ENCODE results near the gene EXPH5.
"Not testable (repeated sequence)": the region's sequence is repeated elsewhere in the genome, so short reads cannot be mapped to it uniquely, and the experiment has no call there.

EXPH5 gene

DNA sequence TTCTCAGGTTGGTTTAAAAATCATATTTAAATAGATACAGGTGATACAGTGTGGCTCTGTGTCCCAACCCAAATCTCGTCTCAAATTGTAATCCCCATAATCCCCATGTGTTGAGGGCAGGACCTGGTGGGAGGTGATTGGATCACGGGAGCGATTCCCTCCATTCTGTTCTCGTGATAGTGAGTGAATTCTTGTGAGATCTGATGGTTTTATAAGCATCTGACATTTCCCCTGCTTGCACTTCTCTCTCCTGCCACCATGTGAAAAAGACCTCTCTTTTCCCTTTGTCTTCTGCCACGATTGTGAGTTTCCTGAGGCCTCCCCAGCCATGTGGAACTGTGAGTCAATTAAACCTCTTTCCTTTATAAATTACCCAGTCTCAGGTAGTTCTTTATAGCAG lies 9.2 kb upstream of the EXPH5 start:
- peak; percentile 71 to 83 for DNase-seq

DNA sequence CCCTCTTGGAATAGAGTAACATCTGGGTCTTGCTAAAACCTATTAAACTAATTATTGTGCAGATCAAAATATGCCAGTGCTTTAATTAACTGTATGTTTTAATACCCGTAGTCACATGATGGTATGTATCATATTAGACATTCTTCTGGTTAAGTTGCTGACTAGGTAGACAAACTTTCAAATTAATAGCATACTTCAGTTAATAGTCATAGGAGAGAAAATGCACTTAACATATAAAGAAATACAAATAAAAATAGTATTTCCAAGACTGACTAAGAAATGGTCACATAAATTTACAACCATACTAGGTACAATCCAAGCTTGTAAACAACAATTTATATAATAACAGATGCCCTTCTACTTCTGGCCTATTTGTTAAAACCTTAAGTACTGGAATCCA lies 7.6 kb upstream of the EXPH5 start:
- no peak for DNase-seq

- DNase-seq, result no peak
Measured at GRCh38 chr11:108599978-108600377, 6.4 kb upstream of the EXPH5 start.

DNA sequence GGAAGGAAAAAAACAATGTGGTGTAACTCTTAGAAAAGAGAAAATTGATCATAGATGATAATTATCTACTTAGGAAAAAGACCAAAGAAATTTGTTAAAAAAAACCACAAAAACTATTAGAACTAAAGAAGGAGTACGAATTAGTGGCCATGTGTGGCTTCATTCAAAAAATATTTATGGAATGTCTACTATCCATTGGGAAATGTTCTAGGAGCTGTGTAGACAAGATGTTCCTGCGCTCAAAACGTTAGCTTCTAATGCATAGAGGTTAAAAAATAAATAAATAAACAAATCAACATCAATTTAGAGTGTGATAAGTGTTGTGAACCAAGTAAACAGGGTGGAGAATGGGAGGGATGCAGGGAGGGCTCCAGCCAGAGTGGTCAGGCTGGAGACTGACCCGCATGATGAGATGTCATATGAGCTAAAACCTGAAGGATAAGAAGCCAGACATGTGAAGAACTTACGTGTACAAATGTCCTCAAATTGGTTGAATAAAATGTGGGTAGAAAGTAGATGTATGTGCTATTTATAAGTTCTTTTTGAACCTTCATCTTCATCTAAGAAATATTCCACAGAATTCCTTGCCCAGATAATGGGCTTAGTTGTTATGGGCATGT lies 4.3 kb upstream of the EXPH5 start:
- DNase-seq, result no peak

GRCh38 chr11:108596701-108597100 lies 3.1 kb upstream of the EXPH5 start:
- DNase-seq, result no peak

DNA sequence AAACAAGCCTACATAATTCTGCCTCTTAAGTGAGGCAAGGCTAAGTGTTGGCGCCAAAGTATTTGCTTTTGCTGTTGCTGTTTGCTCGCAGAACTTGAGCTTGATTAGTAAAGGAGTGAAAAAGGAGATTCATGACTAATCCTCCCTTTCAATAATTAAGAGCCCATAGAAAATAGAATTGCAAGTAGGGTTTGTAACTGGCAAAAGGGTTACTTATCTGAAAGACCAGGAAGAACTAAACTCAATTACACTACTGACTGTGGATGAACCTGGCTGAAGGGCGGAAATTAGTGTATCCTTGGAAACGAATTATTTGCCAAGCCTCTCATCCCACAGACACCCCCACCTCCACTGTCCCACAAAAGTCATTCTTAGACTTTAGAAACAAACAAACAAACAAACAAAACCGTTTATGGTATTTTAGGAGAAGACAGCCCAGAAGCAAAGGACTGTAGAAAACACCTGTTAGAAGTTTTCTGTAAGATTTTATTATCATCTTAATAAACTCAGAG lies 411 bp upstream of the EXPH5 start:
- no peak for DNase-seq

DNA sequence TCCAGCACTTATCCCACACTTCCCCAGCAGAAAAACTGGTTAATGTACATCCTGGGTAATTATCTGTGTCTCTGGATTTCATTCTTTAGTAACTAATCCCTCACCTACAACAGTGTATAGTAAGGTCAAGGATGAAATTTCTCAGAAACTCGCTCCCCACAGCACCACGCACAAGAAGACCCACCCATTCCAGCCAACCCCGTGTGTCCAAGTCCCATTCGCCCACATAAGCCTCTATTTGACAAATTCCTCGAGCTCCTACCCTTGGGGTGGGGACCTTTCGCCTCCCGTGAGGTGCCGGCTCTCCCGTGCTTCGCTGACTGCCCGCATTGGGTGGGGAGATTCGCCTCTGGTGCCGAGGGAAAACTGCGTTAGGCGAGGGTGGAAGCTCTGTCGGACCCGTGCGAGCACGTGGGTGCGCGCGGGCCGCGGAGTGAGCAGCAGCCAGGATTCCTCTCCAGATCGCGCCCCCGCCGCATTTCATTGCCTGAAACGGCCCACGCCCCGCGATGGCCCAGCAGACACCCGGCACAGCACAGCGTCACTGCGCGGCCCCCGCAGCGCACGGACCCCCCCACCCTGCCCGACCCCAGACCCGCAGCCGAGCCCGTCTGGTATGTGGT lies 866 bp downstream of the EXPH5 start:
- peak; percentile 53 to 85 for DNase-seq

- no peak for DNase-seq
Measured at GRCh38 chr11:108591893-108592292, 1.7 kb downstream of the EXPH5 start.

DNA sequence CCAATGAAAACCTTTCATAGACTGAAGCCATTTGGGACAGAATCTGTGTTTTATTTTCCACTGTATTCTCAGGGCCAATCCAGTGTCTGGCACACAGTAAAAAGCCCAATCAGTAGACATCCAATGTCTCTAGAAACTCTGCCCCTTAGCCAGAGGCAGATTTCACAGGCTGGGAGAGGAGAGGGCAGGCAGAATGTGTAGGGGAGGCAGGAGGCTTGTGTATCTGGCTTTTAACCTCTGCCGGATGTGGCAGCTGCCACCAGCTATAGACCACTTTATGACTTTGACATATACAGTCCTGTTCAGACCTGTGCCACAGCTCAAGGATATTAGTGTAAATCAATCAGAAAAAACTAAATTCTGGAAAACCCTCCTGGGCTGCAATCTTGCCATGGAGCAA lies 4.4 kb downstream of the EXPH5 start:
- DNase-seq, result no peak

DNA sequence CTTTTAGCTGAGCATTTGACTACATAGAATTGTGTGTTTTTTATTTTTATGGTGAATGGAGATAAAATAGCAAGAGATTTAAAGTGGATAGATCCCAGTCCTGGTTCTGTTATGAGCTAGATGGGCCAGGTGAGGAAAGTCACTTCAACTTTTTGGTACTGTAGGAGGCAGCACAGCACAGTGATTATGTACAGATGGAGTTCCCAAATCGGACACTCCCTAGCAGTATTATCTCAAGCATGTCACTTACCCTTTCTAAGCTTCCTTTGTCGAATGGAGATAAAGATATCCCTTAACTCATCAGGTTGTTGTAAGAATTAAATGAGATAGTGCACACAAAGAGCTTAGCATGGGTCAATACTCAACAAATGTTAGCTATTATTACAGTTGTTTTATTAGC lies 5.3 kb downstream of the EXPH5 start:
- DNase-seq, result no peak

DNA sequence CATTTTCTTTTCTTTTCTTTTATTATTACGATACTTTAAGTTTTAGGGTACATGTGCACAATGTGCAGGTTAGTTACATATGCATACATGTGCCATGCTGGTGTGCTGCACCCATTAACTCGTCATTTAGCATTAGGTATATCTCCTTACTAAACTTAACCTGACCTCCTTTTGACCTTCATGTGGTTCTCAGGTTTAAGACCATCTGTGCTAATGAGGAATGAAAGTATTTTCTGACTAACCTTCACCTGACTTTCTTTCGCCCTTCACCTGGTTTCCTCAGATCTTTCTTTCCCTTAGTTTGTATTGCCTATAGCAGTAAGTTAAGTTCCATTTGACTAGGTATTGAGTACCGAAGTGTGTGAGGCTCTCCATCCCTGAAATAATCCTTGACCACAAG lies 6.5 kb downstream of the EXPH5 start:
- no peak for DNase-seq

DNA sequence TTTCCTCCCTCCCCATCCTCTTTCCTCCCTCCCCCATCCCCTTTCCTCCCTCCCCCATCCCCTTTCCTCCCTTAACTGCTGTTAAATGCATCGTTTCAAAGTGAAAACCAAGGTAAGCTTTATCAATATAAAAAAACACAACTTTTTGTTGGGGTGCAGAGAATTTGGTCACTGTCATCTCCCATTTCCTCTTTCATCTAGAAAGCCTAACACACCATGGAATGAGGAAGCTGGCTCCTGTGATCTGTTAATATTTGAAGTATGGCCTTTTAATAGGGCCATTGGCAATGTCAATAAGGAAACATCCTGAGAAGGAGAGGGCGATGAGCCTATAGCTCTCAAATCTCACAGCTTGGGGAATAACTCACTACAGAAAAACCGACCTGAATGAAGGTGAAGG lies 7.0 kb downstream of the EXPH5 start:
- DNase-seq, result no peak

DNA sequence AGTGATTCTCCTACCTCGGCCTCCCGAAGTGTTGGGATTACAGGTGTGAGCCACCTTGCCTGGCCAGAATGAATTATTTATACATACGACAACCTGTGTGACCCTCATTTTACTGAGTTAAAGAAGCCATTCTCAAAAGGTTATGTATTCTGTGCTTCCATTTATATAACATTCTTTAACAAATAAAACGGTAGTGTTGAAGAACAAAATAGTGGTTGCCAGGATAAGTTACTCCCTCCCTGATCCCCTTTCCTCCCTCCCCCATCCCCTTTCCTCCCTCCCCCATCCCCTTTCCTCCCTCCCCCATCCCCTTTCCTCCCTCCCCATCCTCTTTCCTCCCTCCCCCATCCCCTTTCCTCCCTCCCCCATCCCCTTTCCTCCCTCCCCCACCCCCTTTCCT lies 7.4 kb downstream of the EXPH5 start:
- DNase-seq, result not testable (repeated sequence)

- DNase-seq, result peak; percentile 44 to 51
Measured at GRCh38 chr11:108584973-108585372, 8.6 kb downstream of the EXPH5 start.

GRCh38 chr11:108580645-108581044 lies 12.9 kb downstream of the EXPH5 start:
- no peak for DNase-seq

GRCh38 chr11:108580043-108580442 lies 13.5 kb downstream of the EXPH5 start:
- DNase-seq, result no peak

GRCh38 chr11:108576523-108576922 lies 17.0 kb downstream of the EXPH5 start:
- no peak for DNase-seq

DNA sequence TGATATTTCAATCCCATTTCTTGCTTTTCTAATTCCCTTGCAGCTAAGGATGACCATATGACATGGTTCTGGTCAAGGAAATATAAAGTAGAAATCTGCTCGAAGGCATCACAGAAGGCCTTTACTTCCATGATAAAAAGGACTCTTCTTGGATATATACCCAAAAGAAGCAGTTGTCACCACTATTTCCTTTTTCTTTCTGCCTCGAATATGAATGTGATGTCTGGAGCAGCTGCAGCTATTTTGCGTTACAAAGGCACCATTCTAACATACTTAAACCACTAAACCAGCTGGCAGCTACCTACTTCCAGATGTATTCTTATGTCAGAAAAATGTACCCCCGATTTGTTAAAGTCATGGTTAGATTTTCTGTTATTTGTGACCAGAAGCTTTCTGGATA lies 18.9 kb downstream of the EXPH5 start:
- no peak for DNase-seq

DNA sequence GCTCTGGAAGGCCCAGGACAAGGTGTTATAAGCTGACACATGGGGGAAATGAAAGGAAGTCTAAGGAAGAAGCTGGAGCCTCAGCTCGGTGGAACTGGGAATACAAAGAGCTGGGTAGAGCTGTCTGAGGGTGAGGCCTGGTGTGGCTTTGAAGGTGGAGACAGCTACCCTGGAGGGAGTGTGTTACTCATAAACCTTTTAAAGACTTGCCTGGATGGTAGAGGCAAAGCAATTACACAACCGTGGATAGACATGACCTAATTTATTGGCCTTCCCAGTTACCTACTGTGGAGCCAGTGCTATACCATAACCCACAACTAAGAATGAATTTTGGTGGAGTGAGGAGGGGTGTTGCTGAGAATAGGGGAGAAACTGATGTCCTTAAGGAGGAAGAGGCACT lies 22.6 kb downstream of the EXPH5 start:
- DNase-seq, result no peak

- DNase-seq, result no peak
Measured at GRCh38 chr11:108569896-108570295, 23.7 kb downstream of the EXPH5 start.

- DNase-seq, result no peak
Measured at GRCh38 chr11:108568195-108568858, 25.2 kb downstream of the EXPH5 start.

DNA sequence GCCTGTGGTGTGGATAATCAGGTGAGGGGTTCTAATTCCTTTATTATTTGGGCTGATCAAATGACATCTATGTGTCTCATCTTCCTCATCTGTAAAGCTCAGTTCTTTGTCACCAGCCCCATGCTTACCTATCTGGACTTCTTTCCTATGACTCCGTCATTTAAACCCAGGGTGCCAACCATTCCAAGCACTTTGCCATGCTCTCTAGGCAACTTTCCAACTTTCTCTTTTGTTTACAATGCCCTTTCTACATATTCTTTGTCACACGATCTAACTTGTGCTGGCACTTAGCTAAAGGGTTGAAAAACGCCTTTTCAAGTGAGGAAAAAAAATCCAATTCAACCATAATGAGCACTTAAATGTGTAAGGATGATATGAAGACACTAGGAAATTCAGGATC lies 27.9 kb downstream of the EXPH5 start:
- DNase-seq, result no peak

DNA sequence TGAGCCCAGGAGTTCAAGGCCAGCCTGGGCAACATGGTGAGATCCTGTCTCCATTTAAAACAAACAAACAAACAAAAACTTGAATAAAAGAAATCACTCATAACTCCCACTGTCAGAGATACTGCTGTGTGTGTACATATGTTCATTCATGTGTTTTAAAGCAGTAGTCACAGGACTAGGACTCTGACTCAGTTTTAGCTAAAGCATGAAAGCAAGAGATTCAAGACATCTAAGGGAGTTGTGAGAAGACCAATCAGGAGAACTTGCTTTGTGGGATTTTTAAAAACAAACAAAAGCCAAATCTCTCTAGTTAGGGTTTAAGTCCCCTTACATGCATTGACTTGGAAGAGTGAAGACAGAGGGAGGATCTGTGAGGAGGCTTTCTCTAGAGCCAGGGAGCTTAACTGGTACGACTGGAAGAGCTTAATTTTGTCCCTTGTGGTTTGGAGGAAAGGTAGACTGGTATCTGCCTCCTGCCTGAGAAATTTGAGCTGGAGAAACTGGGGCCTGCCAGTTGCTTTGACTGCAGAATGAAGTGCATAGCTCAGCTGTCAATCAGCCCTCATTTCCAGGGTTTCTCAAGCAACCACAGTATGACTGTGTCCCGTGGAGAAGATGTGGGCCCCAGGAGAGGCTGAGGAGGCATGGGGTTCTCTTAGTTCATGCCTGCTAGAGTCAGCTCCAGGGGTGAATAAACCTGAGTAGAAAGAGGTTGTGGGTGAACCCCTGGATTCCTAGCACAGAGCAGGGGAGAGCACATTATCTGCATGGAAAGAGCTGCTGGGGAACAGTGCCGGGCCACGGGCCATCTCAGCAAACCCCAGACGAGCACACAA lies 30.6 kb downstream of the EXPH5 start:
- peak in 1 of 2 experiments; percentile 16 for DNase-seq

All from NCI-H526 (cell line).